Ishikawa (cell line): ENCODE data around the gene FBXO24.

Source experiments
- CEBPB ChIP-seq: IDR thresholded peaks from 2 replicates; pipeline ENCODE4 v1.6.1; 2012
- CREB1 ChIP-seq: IDR thresholded peaks from 2 replicates; pipeline ENCODE4 v1.6.1; 2012; ENCODE audit warnings: low read depth
- EGR1 ChIP-seq: IDR thresholded peaks from 2 replicates; pipeline ENCODE4 v1.6.1; 2012
- EP300 ChIP-seq: IDR thresholded peaks from 2 replicates; pipeline ENCODE4 v1.6.1; 2012; ENCODE audit warnings: borderline replicate concordance
- FOXM1 ChIP-seq: IDR thresholded peaks from 2 replicates; pipeline ENCODE4 v1.6.1; 2012; ENCODE audit warnings: low read depth, borderline replicate concordance
- NFIC ChIP-seq: IDR thresholded peaks from 2 replicates; pipeline ENCODE4 v1.6.1; 2012
- RAD21 ChIP-seq: IDR thresholded peaks from 2 replicates; pipeline ENCODE4 v1.6.1; 2012; ENCODE audit warnings: low read depth
- TAF1 ChIP-seq: IDR thresholded peaks from 2 replicates; pipeline ENCODE4 v1.6.1; 2012; ENCODE audit warnings: low read depth, mild to moderate bottlenecking
- TCF12 ChIP-seq: IDR thresholded peaks from 2 replicates; pipeline ENCODE4 v1.6.1; 2012; ENCODE audit warnings: low read depth
- TEAD4 ChIP-seq: IDR thresholded peaks from 2 replicates; pipeline ENCODE4 v1.6.1; 2012
- YY1 ChIP-seq: IDR thresholded peaks from 2 replicates; pipeline ENCODE4 v1.6.1; 2012; ENCODE audit warnings: low read depth
- ZBTB7A ChIP-seq: IDR thresholded peaks from 2 replicates; pipeline ENCODE4 v1.6.1; 2012; ENCODE audit warnings: low read depth
- TF ChIP-seq, protein P1 (sequence below): IDR thresholded peaks from 2 replicates; pipeline ENCODE4 v1.6.1; 2012; ENCODE audit warnings: low read depth, mild to moderate bottlenecking
- TF ChIP-seq, protein P2 (sequence below): IDR thresholded peaks from 2 replicates; pipeline ENCODE4 v1.6.1; 2012
- TF ChIP-seq, protein P3 (sequence below): IDR thresholded peaks from 2 replicates; pipeline ENCODE4 v1.6.1; 2012

The FBXO24 gene

DNA sequence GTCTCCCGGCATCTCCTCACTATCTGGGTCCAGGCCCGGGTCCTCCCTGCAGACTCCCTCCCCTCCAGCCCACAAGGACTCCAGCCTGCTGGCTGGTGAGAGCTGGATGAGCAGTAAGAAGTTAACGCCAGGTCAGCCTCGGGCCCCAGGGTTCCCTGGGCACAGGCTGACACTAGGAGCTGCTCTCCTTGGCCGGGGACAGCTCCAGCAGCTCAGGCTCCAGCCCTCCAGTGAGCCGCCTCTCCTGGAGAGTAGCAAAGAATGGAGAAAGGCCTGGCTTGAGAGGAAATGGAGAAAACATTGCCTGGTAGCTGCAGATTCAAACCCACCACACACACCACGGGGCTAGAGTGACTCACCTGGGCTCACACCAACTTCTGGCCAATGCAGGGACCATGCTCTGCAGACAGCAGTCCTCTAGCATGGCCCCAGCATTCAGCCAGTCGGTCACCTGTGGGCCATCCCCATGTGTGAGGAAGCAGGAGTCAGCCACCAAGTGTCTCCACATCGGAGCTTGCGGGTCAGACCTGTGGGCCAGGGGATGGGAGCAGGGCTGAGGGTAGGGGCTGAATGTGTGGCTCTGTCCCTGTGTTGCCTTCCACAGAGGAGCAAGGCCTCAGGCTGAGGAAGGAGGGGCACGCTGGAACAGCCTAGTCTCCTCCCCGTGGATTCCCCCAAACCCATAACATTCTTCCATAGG is 18.9 kb upstream of the FBXO24 start:
- TF ChIP-seq RAD21 (no peak), EGR1 (no peak), CREB1 (no peak), FOXM1 (no peak), TCF12 (no peak), EP300 (no peak), TEAD4 (no peak), NFIC (no peak), TAF1 (no peak), CEBPB (no peak), YY1 (no peak), ZBTB7A (no peak)
- TF ChIP-seq, protein P1, sequence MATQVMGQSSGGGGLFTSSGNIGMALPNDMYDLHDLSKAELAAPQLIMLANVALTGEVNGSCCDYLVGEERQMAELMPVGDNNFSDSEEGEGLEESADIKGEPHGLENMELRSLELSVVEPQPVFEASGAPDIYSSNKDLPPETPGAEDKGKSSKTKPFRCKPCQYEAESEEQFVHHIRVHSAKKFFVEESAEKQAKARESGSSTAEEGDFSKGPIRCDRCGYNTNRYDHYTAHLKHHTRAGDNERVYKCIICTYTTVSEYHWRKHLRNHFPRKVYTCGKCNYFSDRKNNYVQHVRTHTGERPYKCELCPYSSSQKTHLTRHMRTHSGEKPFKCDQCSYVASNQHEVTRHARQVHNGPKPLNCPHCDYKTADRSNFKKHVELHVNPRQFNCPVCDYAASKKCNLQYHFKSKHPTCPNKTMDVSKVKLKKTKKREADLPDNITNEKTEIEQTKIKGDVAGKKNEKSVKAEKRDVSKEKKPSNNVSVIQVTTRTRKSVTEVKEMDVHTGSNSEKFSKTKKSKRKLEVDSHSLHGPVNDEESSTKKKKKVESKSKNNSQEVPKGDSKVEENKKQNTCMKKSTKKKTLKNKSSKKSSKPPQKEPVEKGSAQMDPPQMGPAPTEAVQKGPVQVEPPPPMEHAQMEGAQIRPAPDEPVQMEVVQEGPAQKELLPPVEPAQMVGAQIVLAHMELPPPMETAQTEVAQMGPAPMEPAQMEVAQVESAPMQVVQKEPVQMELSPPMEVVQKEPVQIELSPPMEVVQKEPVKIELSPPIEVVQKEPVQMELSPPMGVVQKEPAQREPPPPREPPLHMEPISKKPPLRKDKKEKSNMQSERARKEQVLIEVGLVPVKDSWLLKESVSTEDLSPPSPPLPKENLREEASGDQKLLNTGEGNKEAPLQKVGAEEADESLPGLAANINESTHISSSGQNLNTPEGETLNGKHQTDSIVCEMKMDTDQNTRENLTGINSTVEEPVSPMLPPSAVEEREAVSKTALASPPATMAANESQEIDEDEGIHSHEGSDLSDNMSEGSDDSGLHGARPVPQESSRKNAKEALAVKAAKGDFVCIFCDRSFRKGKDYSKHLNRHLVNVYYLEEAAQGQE, result no peak
- TF ChIP-seq, protein P2, sequence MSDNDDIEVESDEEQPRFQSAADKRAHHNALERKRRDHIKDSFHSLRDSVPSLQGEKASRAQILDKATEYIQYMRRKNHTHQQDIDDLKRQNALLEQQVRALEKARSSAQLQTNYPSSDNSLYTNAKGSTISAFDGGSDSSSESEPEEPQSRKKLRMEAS, result no peak
- TF ChIP-seq, protein P3, sequence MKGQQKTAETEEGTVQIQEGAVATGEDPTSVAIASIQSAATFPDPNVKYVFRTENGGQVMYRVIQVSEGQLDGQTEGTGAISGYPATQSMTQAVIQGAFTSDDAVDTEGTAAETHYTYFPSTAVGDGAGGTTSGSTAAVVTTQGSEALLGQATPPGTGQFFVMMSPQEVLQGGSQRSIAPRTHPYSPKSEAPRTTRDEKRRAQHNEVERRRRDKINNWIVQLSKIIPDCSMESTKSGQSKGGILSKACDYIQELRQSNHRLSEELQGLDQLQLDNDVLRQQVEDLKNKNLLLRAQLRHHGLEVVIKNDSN, result no peak

DNA sequence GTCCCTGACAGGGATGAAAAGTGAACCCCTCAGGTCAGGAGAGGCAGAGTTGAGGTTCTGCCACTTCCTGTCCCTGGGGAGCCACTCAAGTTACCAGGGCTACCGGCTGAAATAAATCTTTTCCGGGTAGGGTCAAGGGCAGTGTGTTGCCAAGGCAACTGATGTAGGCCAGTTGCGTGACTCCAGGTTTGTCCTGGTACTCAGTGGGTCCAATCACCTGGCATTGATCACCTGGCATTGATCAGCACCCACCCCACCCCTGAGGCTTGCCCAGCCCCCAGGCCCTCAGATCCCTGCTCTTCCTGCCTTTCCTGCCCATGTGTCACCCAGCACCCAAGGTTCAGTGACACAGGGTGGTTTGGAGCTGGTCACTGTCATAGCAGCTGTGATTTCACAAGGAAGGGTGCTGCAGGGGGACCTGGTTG is 18.4 kb upstream of the FBXO24 start:
- TF ChIP-seq FOXM1, result no peak

DNA sequence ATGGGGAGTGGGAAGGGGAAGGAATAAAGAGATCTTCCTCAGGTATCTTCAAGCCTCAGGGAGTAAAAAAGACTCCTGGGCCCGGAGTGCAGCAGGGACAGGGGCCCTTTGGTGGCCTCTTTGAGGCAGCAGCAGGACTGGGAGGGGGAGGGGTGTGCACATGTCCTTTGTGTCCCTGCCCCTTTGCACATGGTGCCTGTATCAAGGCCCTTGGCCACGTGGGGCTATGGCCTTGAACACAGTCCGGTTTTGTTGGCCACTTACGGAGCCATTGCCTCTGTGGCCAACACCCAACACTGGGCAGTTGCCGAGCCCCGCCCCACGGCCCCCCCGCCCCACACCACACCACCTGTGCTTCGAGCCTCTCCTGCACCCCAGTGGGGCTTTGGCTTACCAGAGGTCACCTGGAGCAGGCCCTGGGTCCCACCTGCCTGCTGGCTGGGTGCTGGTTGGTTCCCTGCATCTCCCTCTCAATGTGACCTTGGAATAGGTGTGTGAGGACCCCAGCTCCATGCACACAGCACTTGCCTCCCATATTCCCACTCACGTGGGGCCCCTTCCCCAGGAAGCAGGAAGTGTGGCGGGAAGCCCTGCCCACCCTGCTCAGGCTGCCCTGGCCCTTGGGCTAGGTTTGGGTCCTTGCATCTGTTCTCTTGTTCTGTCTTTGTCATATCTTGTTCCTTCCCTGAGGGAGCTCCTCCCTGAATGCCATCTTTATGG is 17.8 kb upstream of the FBXO24 start:
- TF ChIP-seq EGR1 (no peak), YY1 (no peak), NFIC (no peak), CEBPB (no peak), FOXM1 (no peak), TEAD4 (no peak), RAD21 (no peak), TCF12 (no peak), EP300 (no peak)
- TF ChIP-seq, protein P3, result no peak

DNA sequence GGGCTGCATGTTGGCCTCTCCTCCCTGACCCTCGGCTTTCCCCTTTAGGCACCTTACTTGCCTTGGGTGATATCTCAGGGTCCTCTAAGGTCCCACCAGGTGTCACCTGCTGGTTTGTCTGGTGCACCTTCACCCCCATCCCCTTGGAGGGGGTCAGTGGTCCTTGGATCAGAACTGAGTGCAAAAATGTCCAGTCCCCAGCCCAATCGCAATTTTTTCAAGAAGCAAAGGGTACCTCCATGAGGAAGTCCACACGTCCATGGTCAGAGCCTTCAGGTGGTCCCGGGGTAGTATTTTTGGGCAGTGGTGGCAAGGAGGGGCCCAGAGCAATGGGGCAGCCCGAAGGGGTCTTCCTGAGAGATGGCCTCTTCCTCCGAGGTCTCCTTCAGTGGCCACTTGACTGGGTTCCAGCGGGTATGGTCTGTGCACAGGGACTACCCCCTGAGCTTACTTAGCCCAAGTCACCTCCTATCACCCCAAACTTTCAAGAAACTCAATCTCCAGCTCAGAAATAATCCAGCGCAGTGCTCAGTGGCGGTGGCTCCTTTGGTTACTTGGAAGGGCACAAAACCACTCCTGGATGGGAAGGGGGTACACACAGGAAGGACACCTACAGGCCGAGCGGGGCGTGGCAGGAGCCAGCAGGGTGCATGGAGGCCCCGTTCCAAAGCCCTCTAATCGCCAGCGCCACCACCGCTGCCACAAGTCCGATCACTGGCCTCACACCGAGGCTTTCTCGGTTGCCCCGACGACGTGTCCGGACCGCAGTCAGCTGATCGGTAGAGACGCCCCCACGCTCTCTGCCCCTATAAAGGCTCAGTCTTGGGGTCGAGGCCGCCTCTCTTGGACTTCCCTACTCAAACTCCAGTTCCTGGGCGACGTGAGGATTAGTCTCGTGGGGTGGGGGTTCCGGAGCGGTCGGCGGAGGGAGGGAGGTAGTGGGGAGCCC is 17.0 kb upstream of the FBXO24 start:
- TF ChIP-seq, protein P1, result no peak
- TF ChIP-seq, protein P3, result 0 out of 2 replicates have a peak, but pooled peaks have one; percentile 6

DNA sequence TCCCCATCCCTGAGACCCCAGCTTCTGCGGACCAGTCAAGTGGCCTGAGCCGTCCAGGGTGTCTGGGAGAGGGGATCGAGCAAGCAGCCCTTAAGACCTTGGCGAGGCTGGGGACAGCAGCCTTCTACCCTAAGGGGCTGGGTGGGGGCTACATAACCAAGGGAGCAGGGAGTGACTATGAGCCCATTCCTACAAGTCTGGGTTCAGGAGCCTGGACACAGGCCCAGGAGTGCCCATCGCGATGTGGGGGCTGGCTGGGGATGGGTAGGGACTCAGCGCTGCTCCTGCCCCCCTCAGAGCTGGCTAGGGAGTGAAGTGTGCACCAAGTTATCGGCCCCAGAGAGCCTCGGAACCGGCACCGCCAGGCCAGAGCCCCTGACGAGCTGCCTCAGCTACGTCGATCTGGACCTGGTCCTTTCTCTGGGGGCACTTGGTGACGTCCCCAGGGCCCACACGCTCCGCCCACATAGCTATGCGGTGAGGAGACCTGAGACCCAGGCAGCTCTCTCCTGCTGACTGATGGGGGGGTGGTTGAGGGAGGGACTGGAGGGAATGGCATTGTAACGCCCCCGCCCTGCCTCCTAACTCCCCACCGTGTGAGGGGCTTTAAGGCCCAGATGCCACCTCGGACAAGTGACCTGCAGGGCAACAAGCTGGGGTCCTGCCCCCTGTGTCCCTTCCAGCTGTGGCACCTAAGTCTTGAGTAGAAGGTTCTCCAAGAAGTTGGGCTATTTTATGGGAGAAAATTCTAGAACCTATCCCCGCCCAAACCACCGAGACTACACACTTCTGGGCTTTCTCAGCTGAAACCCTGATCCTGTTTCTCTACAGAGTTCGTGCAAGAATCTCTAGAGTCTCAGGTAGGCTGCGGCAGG is 14.9 kb upstream of the FBXO24 start:
- no peak for TF ChIP-seq RAD21
- TF ChIP-seq TEAD4, result peak; percentile 19; the same call in 1 of the 2 replicates
- TF ChIP-seq, protein P1, result no peak
- TF ChIP-seq ZBTB7A, result 0 out of 2 replicates have a peak, but pooled peaks have one; percentile 1
- TF ChIP-seq TAF1, result no peak
- TF ChIP-seq EGR1, result no peak
- TF ChIP-seq, protein P2, result no peak
